D721Med (cell line): Measurements from ENCODE around the gene MEIS3.

Source experiments
- DNase-seq: peaks from one replicate; pipeline ENCODE4 v3.0.0; 2011; ENCODE audit warnings: low spot score; ENCODE audit not compliant: insufficient read length
- FAIRE-seq: peaks from 2 replicates; lab custom pipeline; 2011; peaks lifted over from hg19 to GRCh38; lab: Jason Lieb, UNC
- TF ChIP-seq, protein P1 (sequence below): IDR thresholded peaks from 2 replicates; pipeline ENCODE4 v1.5.1; 2012; ENCODE audit warnings: mild to moderate bottlenecking, control low read depth; ENCODE audit not compliant: insufficient read depth; ENCODE audit errors: missing control alignments

The MEIS3 gene

DNA sequence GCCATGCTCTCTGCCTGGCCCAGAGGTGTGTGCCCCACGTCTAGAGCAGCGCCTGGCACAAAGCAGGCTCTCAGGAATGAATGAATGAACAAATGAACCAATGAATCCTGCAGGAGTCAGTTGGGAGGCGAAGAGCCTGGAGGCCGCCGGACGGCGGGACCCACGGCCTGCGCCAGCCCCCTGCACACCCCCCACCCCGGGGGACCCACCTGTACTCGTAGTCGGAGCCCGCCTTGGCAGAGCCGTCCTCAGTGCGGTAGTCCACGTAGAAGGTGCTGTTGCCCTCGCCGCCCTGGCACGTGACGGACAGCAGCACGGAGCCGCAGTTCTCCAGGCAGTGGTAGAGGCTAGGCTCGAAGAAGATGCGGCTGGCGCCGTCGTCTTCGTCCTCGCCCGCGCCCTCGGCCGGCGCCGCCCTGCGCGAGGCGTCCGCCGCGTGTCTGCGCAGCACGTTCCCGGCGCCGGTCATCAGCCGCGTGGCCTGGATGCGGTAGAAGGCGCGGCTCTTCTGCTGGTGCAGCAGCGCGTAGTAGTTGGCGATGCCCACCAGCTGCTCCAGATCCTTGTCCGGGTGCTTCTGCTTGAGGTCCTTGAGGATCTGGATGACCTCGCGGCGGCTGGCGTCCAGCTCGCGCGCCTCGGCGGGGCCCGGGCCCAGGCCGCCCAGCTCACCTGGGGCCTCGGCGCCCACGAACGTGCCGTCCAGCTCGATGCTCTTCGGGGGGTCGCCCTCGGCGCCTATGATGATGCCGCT lies 37.6 kb upstream of the MEIS3 start:
- DNase-seq: no peak
- TF ChIP-seq, protein P1, sequence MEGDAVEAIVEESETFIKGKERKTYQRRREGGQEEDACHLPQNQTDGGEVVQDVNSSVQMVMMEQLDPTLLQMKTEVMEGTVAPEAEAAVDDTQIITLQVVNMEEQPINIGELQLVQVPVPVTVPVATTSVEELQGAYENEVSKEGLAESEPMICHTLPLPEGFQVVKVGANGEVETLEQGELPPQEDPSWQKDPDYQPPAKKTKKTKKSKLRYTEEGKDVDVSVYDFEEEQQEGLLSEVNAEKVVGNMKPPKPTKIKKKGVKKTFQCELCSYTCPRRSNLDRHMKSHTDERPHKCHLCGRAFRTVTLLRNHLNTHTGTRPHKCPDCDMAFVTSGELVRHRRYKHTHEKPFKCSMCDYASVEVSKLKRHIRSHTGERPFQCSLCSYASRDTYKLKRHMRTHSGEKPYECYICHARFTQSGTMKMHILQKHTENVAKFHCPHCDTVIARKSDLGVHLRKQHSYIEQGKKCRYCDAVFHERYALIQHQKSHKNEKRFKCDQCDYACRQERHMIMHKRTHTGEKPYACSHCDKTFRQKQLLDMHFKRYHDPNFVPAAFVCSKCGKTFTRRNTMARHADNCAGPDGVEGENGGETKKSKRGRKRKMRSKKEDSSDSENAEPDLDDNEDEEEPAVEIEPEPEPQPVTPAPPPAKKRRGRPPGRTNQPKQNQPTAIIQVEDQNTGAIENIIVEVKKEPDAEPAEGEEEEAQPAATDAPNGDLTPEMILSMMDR: no peak
- no peak for FAIRE-seq

DNA sequence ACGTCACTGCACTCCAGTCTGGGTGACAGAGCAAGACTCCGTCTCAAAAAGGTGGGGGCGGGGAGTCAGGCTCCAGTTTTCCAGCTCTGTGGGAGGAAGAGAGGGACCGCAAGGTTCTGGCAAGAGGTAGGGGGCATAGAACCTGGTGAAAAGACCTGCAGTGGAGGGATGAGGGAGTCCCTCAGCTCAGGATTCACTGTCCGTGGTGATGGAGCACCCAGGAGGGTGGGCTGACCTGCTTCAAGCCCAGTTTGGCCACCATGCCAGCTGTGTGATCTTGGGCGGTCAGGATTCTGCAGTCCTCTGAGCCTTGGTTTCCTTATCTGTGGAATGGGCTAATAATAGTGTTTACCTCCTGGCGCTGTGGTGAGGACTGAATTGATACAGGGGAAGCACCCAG lies 31.2 kb upstream of the MEIS3 start:
- DNase-seq (no peak), FAIRE-seq (no peak)
- TF ChIP-seq, protein P1: no peak

DNA sequence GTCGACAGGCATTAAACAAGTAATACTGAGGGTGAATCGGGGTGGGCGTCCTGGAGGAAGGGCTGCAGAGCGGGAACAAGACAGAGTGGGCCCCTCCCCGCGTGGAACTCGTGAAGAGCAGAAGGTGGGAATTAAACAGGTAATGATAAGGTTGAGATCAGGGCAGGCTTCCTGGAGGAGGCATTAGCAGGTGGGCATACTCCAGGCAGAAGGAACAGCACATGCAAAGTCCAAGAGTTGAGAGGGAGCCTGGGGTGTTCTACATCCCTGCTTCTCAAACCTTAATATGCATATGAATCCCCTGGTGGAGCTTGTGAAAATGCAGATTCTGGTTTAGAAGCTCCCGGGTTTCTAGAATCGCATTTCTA lies 29.0 kb upstream of the MEIS3 start:
- FAIRE-seq (no peak), DNase-seq (no peak)
- TF ChIP-seq, protein P1: no peak

DNA sequence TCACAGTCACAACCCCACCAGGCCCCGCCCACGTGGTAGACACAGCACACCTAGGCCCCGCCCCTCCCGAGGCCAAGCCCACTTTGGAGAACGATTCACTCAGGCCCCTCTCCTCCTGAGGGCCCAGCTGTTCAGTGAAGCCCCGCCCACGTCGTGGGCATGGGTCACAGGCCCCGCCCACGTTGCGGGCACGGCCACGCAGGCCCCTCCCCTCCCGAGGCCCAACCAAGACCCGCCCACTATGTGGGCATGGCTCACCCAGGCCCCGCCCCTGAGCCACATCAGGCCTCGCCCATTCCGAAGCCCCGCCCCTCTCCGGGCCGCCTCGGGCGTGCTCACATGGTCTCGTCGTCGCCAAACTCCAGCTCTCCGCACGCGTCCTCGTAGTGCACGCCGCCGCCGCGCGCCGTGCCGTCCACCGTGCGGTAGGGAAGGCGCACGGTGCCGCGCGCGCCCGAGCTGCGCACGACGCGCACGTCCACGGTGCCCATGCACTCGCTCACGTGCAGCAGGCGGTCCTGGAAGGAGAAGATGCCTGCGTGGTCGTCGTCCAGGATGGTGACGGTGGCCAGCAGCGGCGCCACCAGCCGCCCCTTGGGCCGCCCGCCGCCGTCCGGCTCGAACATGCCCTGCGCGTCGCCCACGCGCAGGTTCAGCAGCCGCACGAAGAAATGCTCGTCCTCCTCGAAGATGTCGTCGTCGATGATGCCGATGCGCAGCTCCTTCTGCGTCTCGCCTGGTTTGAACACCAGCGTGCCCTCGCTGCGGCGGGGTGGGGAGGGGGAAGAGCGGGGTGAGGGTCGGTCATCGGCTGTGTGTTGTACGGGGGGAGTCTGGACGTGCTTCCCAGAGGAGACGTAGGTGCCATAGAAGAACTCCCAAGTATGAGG lies 28.4 kb upstream of the MEIS3 start:
- DNase-seq (no peak), FAIRE-seq (no peak)
- TF ChIP-seq, protein P1: no peak

DNA sequence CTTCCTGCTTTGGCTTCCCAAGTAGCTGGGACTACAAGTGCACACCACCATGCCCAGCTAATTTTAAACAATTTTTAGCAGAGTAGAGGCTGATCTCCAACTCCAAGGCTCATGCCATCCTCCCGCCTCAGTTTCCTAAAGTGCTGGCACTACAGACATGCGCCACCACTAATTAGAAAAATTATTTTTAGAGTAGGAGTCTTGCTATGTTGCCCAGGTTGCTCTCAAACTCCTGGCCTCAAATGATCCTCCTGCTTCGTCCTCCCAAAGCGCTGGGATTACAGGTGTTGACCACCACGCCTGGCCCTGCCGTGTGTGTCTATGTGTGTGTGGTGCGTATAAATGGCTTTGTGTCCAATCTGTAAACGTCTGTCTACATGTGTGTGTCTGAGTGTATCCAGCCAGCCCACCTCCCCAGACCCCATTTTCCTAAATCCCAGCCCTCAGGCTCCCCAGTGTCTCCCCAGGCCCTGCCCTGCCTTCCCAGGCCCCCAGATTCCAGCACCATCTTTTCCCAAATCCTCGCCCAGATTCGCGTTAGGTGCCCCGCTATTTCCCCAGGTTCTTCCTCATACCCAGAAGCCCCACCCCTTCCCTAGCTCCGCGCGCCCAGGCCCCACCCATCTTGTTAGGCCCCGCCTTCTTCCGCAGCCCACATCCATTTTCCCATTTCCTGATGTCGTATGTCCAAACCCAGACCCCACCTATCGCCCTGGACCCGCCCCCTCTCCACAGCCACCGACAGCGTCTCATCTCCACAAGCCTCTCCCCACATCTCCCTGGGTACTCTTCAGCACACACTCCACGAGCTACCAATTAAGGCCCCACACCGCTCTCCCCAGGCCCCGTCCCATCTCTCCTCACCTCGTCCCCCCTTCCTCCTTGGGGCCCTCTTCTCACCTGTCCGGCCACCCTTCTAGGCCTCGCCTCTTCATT lies 27.5 kb upstream of the MEIS3 start:
- TF ChIP-seq, protein P1: no peak
- DNase-seq (no peak), FAIRE-seq (no peak)

DNA sequence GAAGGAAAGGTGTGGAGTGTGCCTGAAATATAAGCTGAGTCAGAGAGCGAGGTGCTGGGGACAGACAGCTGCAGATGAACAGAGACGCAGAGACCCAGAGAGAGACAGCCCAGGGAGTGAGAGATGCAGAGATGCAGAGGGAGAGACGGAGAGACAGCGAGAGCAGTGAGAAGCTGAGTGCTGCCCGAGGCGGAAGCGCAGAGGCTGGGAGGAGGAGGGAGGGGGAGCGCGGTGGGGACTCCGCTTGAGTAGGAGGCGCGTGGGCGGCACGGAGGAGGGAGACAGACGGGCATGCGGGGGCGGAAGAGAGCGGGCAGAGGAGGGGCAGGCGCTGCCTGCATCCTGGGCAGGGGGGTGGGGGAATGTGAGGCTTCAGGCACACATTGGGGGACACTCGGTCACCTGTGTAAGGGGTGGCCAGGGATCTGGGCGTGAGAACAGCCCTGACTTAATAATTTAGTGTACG lies 26.6 kb upstream of the MEIS3 start:
- DNase-seq (no peak), FAIRE-seq (no peak)
- TF ChIP-seq, protein P1: no peak
